Measurements from ENCODE around the gene DOCK8. TPM values are rescaled to one million over a fixed set of nuclear protein-coding genes. Genes with fewer than 3 reads are reported as not detected.

Gene DOCK8
- total RNA-seq, 1 donor from 2014 or later, result 3.8 TPM

- no peak for DNase-seq (ENCODE audit: low read depth)
- no peaks in the 10 kb centered on the region for H3K36me3 ChIP-seq (ENCODE audit: control insufficient read depth, insufficient read depth, low read length)
- H3K4me3 ChIP-seq (ENCODE audit: low read depth, low read length), result no peak overlapping the region
- no peak for TF ChIP-seq CTCF (IDR thresholded peaks at IDR 0.05; ENCODE audit: insufficient read depth, low read length, poor library complexity, severe bottlenecking)
- no peaks in the 10 kb centered on the region for H3K27me3 ChIP-seq (ENCODE audit: control insufficient read depth, insufficient read depth, low read length)
Measured at GRCh38 chr9:278651-279050, 64.0 kb downstream of the DOCK8 start.

- DNase-seq (ENCODE audit: low read depth), result no peak
Measured at GRCh38 chr9:279674-280073, 65.0 kb downstream of the DOCK8 start.

DNA sequence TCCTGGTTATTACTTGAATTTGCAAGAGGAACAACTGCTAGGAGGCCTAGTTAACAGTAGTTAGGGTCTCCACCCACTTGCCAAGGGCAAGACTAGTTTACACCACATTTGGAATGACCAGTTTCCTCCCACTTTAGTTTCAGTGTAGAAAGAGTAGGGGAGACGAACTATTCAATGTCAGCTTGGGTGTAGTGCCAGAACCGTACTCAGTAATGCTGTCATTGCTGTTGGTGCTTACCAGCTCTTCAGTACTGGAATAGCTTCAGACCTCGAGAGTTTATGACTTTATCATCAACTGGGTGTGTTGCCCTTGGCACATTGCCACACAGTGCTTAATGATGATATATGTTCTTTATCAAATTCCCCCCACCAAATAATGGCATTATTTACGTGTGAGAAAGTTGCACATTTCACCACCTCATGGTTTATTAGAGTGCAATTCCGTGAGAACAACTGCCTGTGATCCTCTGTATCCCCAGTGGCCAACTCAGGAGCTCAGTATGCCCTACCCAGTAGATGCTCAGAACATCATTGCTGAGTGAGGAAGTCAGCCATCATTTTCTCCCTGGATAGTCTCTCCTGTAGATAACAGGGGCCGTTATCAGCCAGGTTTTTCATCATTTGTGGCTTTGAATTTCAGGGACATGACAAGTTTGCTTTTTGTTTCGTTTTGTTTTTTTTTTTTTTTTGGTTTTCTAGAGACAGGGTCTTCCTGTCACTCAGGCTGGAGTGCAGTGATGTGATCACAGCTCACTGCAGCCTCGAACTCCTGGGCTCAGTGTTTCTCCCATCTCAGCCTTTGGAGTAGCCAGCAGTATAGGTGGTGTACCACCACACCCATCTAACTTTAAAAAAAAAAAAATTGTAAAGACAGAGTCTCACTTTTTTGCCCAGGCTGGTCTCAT lies 67.3 kb downstream of the DOCK8 start:
- TF ChIP-seq CTCF (IDR thresholded peaks at IDR 0.05; ENCODE audit: insufficient read depth, low read length, poor library complexity, severe bottlenecking), result no peak
- H3K4me3 ChIP-seq (ENCODE audit: low read depth, low read length), result no peak overlapping the region

More at GRCh38 chr9:279674-280073, 65.0 kb downstream of the DOCK8 start:
- H3K36me3 ChIP-seq (ENCODE audit: control insufficient read depth, insufficient read depth, low read length), result no peaks in the 10 kb centered on the region
- no peak for TF ChIP-seq CTCF (IDR thresholded peaks at IDR 0.05; ENCODE audit: insufficient read depth, low read length, poor library complexity, severe bottlenecking)
- no peaks in the 10 kb centered on the region for H3K27me3 ChIP-seq (ENCODE audit: control insufficient read depth, insufficient read depth, low read length)
- H3K4me3 ChIP-seq (ENCODE audit: low read depth, low read length), result no peak overlapping the region

DNA sequence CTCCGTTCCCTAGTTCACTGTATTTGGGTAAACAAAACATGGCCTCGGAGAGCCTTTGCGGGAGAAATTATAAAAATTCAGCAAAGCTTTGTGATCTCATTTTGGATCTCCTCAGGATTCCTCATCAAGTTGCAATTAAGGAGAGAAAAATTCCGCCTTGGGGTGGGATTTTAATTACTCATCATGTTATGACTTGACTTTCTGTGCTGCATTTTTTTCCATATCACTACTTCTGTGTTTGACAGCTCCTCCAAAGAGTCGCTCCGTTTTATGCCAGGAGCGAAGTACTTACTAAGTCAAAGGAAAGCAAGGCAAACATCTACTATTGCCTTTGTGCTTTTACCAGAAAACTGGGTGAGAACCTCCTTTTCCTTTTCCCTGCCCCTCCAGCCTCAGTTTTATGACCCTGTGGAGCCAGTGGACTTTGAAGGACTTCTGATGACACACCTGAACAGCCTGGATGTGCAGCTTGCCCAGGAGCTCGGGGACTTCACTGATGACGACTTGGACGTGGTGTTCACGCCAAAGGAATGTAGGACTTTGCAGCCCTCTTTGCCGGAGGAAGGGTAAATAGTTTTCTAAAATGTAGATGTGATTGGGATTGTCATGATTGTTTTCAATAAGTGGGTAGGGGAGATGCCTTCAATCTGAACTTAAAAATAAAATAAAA lies 71.5 kb downstream of the DOCK8 start:
- no peaks in the 10 kb centered on the region for H3K36me3 ChIP-seq (ENCODE audit: control insufficient read depth, insufficient read depth, low read length)
- TF ChIP-seq CTCF (IDR thresholded peaks at IDR 0.05; ENCODE audit: insufficient read depth, low read length, poor library complexity, severe bottlenecking), result no peak
- DNase-seq (ENCODE audit: low read depth), result no peak
- H3K4me3 ChIP-seq (ENCODE audit: low read depth, low read length), result no peak overlapping the region
- no peaks in the 10 kb centered on the region for H3K27me3 ChIP-seq (ENCODE audit: control insufficient read depth, insufficient read depth, low read length)

More for the DNA sequence above, 67.3 kb downstream of the DOCK8 start:
- H3K27me3 ChIP-seq (ENCODE audit: control insufficient read depth, insufficient read depth, low read length), result no peaks in the 10 kb centered on the region
- DNase-seq (ENCODE audit: low read depth), result no peak
- H3K36me3 ChIP-seq (ENCODE audit: control insufficient read depth, insufficient read depth, low read length), result no peaks in the 10 kb centered on the region

GRCh38 chr9:289121-289520 lies 74.5 kb downstream of the DOCK8 start:
- H3K27me3 ChIP-seq (ENCODE audit: control insufficient read depth, insufficient read depth, low read length), result no peaks in the 10 kb centered on the region
- H3K4me3 ChIP-seq (ENCODE audit: low read depth, low read length), result no peak overlapping the region
- no peak for DNase-seq (ENCODE audit: low read depth)
- no peak for TF ChIP-seq CTCF (IDR thresholded peaks at IDR 0.05; ENCODE audit: insufficient read depth, low read length, poor library complexity, severe bottlenecking)
- H3K36me3 ChIP-seq (ENCODE audit: control insufficient read depth, insufficient read depth, low read length), result no peaks in the 10 kb centered on the region
